SIG-M5 treated with dmso at 0.1 percent for 504 hours (cell line): Measurements from ENCODE around the gene HDAC8.
"Not testable (repeated sequence)": the region's sequence is repeated elsewhere in the genome, so short reads cannot be mapped to it uniquely, and the experiment has no call there.

Experiments
- DNase-seq: peaks from one replicate; lab custom pipeline; 2025; ENCODE audit not compliant: unreplicated experiment; lab: John Stamatoyannopoulos, UW

The HDAC8 gene

GRCh38 chrX:72536542-72536941 lies 36.1 kb downstream of the HDAC8 start:
- no peak for DNase-seq

- no peak for DNase-seq
These were observed 40.3 kb downstream of the HDAC8 start for GRCh38 chrX:72532366-72532765.

GRCh38 chrX:72526534-72527508 lies 45.8 kb downstream of the HDAC8 start:
- DNase-seq: peak; percentile 79

GRCh38 chrX:72498782-72499181 lies 73.9 kb downstream of the HDAC8 start:
- DNase-seq: no peak

- DNase-seq: no peak
These were observed 77.6 kb downstream of the HDAC8 start for GRCh38 chrX:72495046-72495445.

GRCh38 chrX:72492499-72492898 lies 80.1 kb downstream of the HDAC8 start:
- DNase-seq: peak; percentile 56

GRCh38 chrX:72490221-72490620 lies 82.4 kb downstream of the HDAC8 start:
- not testable (repeated sequence) for DNase-seq

GRCh38 chrX:72487661-72488060 lies 85.0 kb downstream of the HDAC8 start:
- no peak for DNase-seq

GRCh38 chrX:72479324-72480274 lies 93.0 kb downstream of the HDAC8 start:
- no peak for DNase-seq

GRCh38 chrX:72478853-72479252 lies 93.8 kb downstream of the HDAC8 start:
- DNase-seq: no peak

- no peak for DNase-seq
These were observed 94.3 kb downstream of the HDAC8 start for GRCh38 chrX:72478351-72478750.

- DNase-seq: no peak
These were observed 94.9 kb downstream of the HDAC8 start for GRCh38 chrX:72477781-72478181.

- no peak for DNase-seq
These were observed 95.3 kb downstream of the HDAC8 start for GRCh38 chrX:72477376-72477775.

GRCh38 chrX:72475952-72476668 lies 96.5 kb downstream of the HDAC8 start:
- no peak for DNase-seq

GRCh38 chrX:72475338-72475737 lies 97.3 kb downstream of the HDAC8 start:
- DNase-seq: no peak

- DNase-seq: no peak
These were observed 102.0 kb downstream of the HDAC8 start for GRCh38 chrX:72470532-72471223.

- no peak for DNase-seq
These were observed 102.5 kb downstream of the HDAC8 start for GRCh38 chrX:72470117-72470516.

GRCh38 chrX:72468607-72469006 lies 104.0 kb downstream of the HDAC8 start:
- DNase-seq: no peak

- no peak for DNase-seq
These were observed 105.5 kb downstream of the HDAC8 start for GRCh38 chrX:72467135-72467534.

- DNase-seq: no peak
These were observed 106.2 kb downstream of the HDAC8 start for GRCh38 chrX:72466493-72466892.
